ENCODE data around the gene LRRC45.

- TF ChIP-seq POLR2A (IDR thresholded peaks at IDR 0.05; ENCODE audit: low read length) (no peak), GATA1 (IDR thresholded peaks at IDR 0.05; ENCODE audit: low read depth, low read length) (no peak)
Observed at GRCh38 chr17:82031885-82032627, 9.0 kb downstream of the LRRC45 start.
